ENCODE data around the gene GNL3L.
A peak's percentile ranks its signal among the peaks of the same experiment; 100 is the strongest.

The GNL3L gene

GRCh38 chrX:54494989-54495813 lies 34.8 kb upstream of the GNL3L start:
- H3K4me3 ChIP-seq (ENCODE audit: low read depth, low read length), result peak overlapping the region; percentile 36
- DNase-seq (ENCODE audit: low read depth), result no peak

GRCh38 chrX:54495814-54496516 lies 34.1 kb upstream of the GNL3L start, which contains the start of gene FGD1:
FGD1 (minus strand) TSS chrX:54496234; CDS start chrX:54495432, 802 bp downstream.
- peak; percentile 8 for DNase-seq (ENCODE audit: low read depth)
- peak within 1 kb of the TSS; percentile 36 for H3K4me3 ChIP-seq (ENCODE audit: low read depth, low read length)
- TF ChIP-seq CTCF (IDR thresholded peaks at IDR 0.05; ENCODE audit: insufficient read depth, low read depth, low read length, missing control alignments), result no peak

More at GRCh38 chrX:54494989-54495813, 34.8 kb upstream of the GNL3L start:
- TF ChIP-seq CTCF (IDR thresholded peaks at IDR 0.05; ENCODE audit: insufficient read depth, low read depth, low read length, missing control alignments), result no peak

- no peak for TF ChIP-seq CTCF (IDR thresholded peaks at IDR 0.05; ENCODE audit: insufficient read depth, low read depth, low read length, missing control alignments)
- DNase-seq (ENCODE audit: low read depth), result no peak
- H3K4me3 ChIP-seq (ENCODE audit: low read depth, low read length), result no peak overlapping the region
These were observed 33.5 kb upstream of the GNL3L start for GRCh38 chrX:54496517-54496852.

GRCh38 chrX:54496936-54497335 lies 33.1 kb upstream of the GNL3L start:
- DNase-seq (ENCODE audit: low read depth), result no peak
- TF ChIP-seq CTCF (IDR thresholded peaks at IDR 0.05; ENCODE audit: insufficient read depth, low read depth, low read length, missing control alignments), result no peak
- H3K4me3 ChIP-seq (ENCODE audit: low read depth, low read length), result no peak overlapping the region

- H3K4me3 ChIP-seq (ENCODE audit: low read depth, low read length), result no peak overlapping the region
- DNase-seq (ENCODE audit: low read depth), result no peak
- no peak for TF ChIP-seq CTCF (IDR thresholded peaks at IDR 0.05; ENCODE audit: insufficient read depth, low read depth, low read length, missing control alignments)
These were observed 20.6 kb upstream of the GNL3L start for GRCh38 chrX:54509400-54509799.

- no peak for TF ChIP-seq CTCF (IDR thresholded peaks at IDR 0.05; ENCODE audit: insufficient read depth, low read depth, low read length, missing control alignments)
- peak overlapping the region; percentile 57 for H3K4me3 ChIP-seq (ENCODE audit: low read depth, low read length)
- no peak for DNase-seq (ENCODE audit: low read depth)
These were observed 868 bp upstream of the GNL3L start for GRCh38 chrX:54529151-54529550.

All from GM12865 (cell line).